Measurements from ENCODE around the gene TNFRSF6B.

Gene TNFRSF6B

GRCh38 chr20:63706852-63707557 lies 10.6 kb downstream of the TNFRSF6B start:
- DNase-seq (ENCODE audit: low read depth) = no peak
- peak overlapping the region; percentile 61 for H3K4me3 ChIP-seq (ENCODE audit: low read depth, low read length)
- peak; percentile 89 for TF ChIP-seq CTCF (IDR thresholded peaks at IDR 0.05; ENCODE audit: low read depth, low read length, missing control alignments)

GRCh38 chr20:63707558-63708300 lies 11.3 kb downstream of the TNFRSF6B start, which contains the start of the genes ARFRP1 and ZGPAT:
Gene ARFRP1 (minus strand): TSS chr20:63707976. CDS start chr20:63707091, 885 bp downstream.
Gene ZGPAT (plus strand): TSS chr20:63708039. CDS start chr20:63708581, 542 bp downstream.
- no peak for TF ChIP-seq CTCF (IDR thresholded peaks at IDR 0.05; ENCODE audit: low read depth, low read length, missing control alignments)
- H3K4me3 ChIP-seq (ENCODE audit: low read depth, low read length) = peak within 1 kb of the TSS; percentile 61
- DNase-seq (ENCODE audit: low read depth) = no peak

- no peak for DNase-seq (ENCODE audit: low read depth)
- no peak for TF ChIP-seq CTCF (IDR thresholded peaks at IDR 0.05; ENCODE audit: low read depth, low read length, missing control alignments)
- H3K4me3 ChIP-seq (ENCODE audit: low read depth, low read length) = peak overlapping the region; percentile 61
Measured at GRCh38 chr20:63708301-63709148, 12.1 kb downstream of the TNFRSF6B start.

GRCh38 chr20:63709149-63709527 lies 12.7 kb downstream of the TNFRSF6B start:
- DNase-seq (ENCODE audit: low read depth) = no peak
- TF ChIP-seq CTCF (IDR thresholded peaks at IDR 0.05; ENCODE audit: low read depth, low read length, missing control alignments) = no peak
- H3K4me3 ChIP-seq (ENCODE audit: low read depth, low read length) = peak overlapping the region; percentile 61

DNA sequence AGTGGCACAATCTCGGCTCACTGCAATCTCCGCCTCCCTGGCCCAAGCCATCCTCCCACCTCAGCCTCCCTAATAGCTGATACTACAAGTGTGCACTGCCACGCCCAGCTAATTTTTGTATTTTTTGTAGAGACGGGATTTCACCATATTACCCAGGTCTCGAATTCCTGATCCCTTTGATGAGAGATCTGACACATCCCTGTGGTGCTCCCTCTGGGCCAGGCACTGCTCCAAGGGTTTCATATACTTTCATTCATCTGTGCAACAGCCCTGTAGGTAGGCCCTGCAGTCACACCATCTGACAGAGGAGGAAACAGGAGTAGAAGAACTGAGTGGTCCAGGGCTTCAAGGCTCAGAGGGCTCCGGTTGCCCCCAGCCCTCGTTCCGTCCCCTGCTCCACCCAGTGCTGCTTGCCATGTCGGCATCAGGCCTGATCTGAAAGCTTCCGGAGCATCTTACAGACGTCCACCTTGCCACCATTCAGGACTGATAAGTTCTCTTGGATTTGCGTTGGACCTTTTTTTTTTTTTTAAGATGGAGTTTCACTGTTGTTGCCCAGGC lies 14.7 kb downstream of the TNFRSF6B start:
- H3K4me3 ChIP-seq (ENCODE audit: low read depth, low read length) = no peak overlapping the region
- TF ChIP-seq CTCF (IDR thresholded peaks at IDR 0.05; ENCODE audit: low read depth, low read length, missing control alignments) = no peak
- no peak for DNase-seq (ENCODE audit: low read depth)

DNA sequence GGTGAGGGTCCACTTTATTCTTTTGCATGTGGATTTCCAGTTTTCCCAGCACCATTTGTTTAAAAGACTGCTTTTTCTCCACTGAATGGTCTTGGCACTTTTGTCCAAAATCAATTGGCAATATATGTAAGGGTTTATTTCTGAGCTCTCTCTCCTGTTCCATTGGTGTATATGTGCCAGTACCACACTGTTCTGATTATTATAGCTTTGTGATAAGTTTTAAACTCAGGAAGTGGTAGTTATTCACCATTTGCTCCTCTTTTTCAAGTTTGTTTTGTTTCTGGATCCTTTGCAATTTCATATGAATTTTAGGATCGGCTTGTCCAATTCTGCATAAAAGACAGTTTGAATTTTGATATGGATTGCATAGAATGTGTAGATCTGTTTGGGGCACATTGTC lies 15.7 kb downstream of the TNFRSF6B start:
- H3K4me3 ChIP-seq (ENCODE audit: low read depth, low read length) = no peak overlapping the region
- DNase-seq (ENCODE audit: low read depth) = no peak
- TF ChIP-seq CTCF (IDR thresholded peaks at IDR 0.05; ENCODE audit: low read depth, low read length, missing control alignments) = no peak

Measured in GM12864 (cell line).